Stomach (tissue), 19 donors: ENCODE measurements around the gene COPS4. TPM values are rescaled to one million over a fixed set of nuclear protein-coding genes. Genes with fewer than 3 reads are reported as not detected.
A peak's percentile ranks its signal among the peaks of the same experiment; 100 is the strongest.
"Not testable (repeated sequence)": the region's sequence is repeated elsewhere in the genome, so short reads cannot be mapped to it uniquely, and the experiment has no call there.

Experiments used
- DNase-seq, 2 donors: peaks; one replicate each; pipeline versions ENCODE4 v3.0.0 to v3.0.0-alpha.2; 2013 to 2019
- H3K27ac ChIP-seq, 5 donors: fragments of 200-600 bp in 4 of 5; sonication (generic) in 4 of 5; one replicate each; pipeline ENCODE4 v1.5.1; 2013 to 2019; ENCODE audit warnings: mild to moderate bottlenecking in 1 of 5, moderate library complexity in 1 of 5
- H3K27me3 ChIP-seq, 3 donors: fragments of 200-600 bp; sonication (generic); one replicate each; pipeline ENCODE4 v1.5.1; 2017 to 2019; ENCODE audit warnings: mixed run types in 1 of 3
- H3K36me3 ChIP-seq, 4 donors: fragments of 200-600 bp; sonication (generic); 1 replicate in 3 of 4; 2 replicates in 1 of 4; pipeline ENCODE4 v1.5.1; 2016 to 2019
- H3K4me1 ChIP-seq, 4 donors: fragments of 200-600 bp; sonication (generic); one replicate each; pipeline ENCODE4 v1.5.1; 2016 to 2019
- H3K4me3 ChIP-seq, 4 donors: fragments of 200-600 bp; sonication (generic) in 3 of 4; one replicate each; pipeline ENCODE4 v1.5.1; 2016 to 2019; ENCODE audit warnings: mild to moderate bottlenecking in 1 of 4
- H3K9me3 ChIP-seq, 4 donors: fragments of 200-600 bp; sonication (generic); one replicate each; pipeline ENCODE4 v1.5.1; 2016 to 2019
- EP300 ChIP-seq: sonication (generic); formaldehyde crosslinking; IDR thresholded peaks from one replicate; pipeline ENCODE4 v1.6.1; 2017; ENCODE audit warnings: antibody characterized with exemption
- POLR2AphosphoS5 ChIP-seq, 3 donors: sonication (generic); formaldehyde crosslinking; IDR thresholded peaks; one replicate each; pipeline ENCODE4 v1.6.1; 2016; ENCODE audit warnings: antibody characterized with exemption in 3 of 3
- WGBS, 5 donors: extraction: QIAGEN DNeasy Blood & Tissue Kit in 3 of 5; methylation state at CpG; one replicate each; pipeline versions ENCODE4 v1.1.5 to v1.1.7; 2013 to 2018; 5-methylcytosine and 5-hydroxymethylcytosine counted together
- intact Hi-C: fragments of 100-400 bp; cut with DNase I; formaldehyde crosslinking; loops from one replicate; pipeline ENCODE4 v1.15.1; 2023; ENCODE audit warnings: low total_unique reads
- long read RNA-seq, 10 donors: transcript quantifications; one replicate each; lab custom pipeline, GENCODE V29; 2026
- polyA plus RNA-seq, 3 donors: library from polyadenylated mRNA; stranded (reverse); fragments of 200-250 nt; gene quantifications; one replicate each; pipeline ENCODE4 v1.2.3, GENCODE V29; 2013
- total RNA-seq, 5 donors: library from RNA; depleted of rRNA; stranded (reverse); fragments of >200 nt; gene quantifications; one replicate each; pipeline versions ENCODE4 v1.1.0 to v1.2.3, GENCODE V29; 2014 to 2016
- TF ChIP-seq, protein P1 (sequence below), 7 experiments: fragments of 450-650 bp in 4 of 7; fragments of 200-600 bp in 3 of 7; sonication (generic) in 3 of 7; IDR thresholded peaks; one replicate each; pipeline ENCODE4 v1.5.1; 2016 to 2019; ENCODE audit warnings: antibody characterized with exemption in 7 of 7, control low read depth in 2 of 7, mild to moderate bottlenecking in 1 of 7
- donor health status: healthy with polysubstance abuse.
- donor health status: Bipolar disorder and iron deficiency.
- donor health status: healthy.

The COPS4 gene
- 100 to 1,000 TPM in 2 of 5 donors, 10 to 100 TPM in 2, 1 to 10 TPM in 1; 1.7 to 302 (median 50.4) TPM for total RNA-seq
- 10 to 100 TPM; 19.5 to 34.1 (median 22.8) TPM for polyA plus RNA-seq
- long read RNA-seq, donor 1, partial matches to known transcripts: 0 of 6 reads
- long read RNA-seq, donor 1, other reads (novel, unspliced or antisense): 0 of 6 reads
- long read RNA-seq, donor 2, transcript COPS4-201 (10 exons, 1,744 nt): major isoform, 17 of 133 reads
- long read RNA-seq, donor 2, partial matches to known transcripts: 115 of 133 reads
- long read RNA-seq, donor 2, other reads (novel, unspliced or antisense): 0 of 133 reads
- long read RNA-seq, donor 3, transcript COPS4-201 (10 exons, 1,744 nt): major isoform, 11 of 11 reads
- long read RNA-seq, donor 3, partial matches to known transcripts: 0 of 11 reads
- long read RNA-seq, donor 3, other reads (novel, unspliced or antisense): 0 of 11 reads
- long read RNA-seq, donor 4, partial matches to known transcripts: 0 of 1 reads
- long read RNA-seq, donor 4, other reads (novel, unspliced or antisense): 0 of 1 reads
- long read RNA-seq, donor 5, transcript COPS4-201 (10 exons, 1,744 nt): major isoform, 22 of 22 reads
- long read RNA-seq, donor 5, partial matches to known transcripts: 0 of 22 reads
- long read RNA-seq, donor 5, other reads (novel, unspliced or antisense): 0 of 22 reads
- long read RNA-seq, donor 6: 0 reads
- long read RNA-seq, donor 7, transcript COPS4-201 (10 exons, 1,744 nt): major isoform, 22 of 29 reads
- long read RNA-seq, donor 7, partial matches to known transcripts: 5 of 29 reads
- long read RNA-seq, donor 7, other reads (novel, unspliced or antisense): 0 of 29 reads
- long read RNA-seq, donor 8, transcript COPS4-201 (10 exons, 1,744 nt): major isoform, 12 of 15 reads
- long read RNA-seq, donor 8, partial matches to known transcripts: 0 of 15 reads
- long read RNA-seq, donor 8, other reads (novel, unspliced or antisense): 0 of 15 reads
- long read RNA-seq, donor 9, transcript COPS4-201 (10 exons, 1,744 nt): major isoform, 20 of 133 reads
- long read RNA-seq, donor 9, partial matches to known transcripts: 38 of 133 reads
- long read RNA-seq, donor 9, other reads (novel, unspliced or antisense): 75 of 133 reads
- long read RNA-seq, donor 10, transcript COPS4-201 (10 exons, 1,744 nt): major isoform, 8 of 9 reads
- long read RNA-seq, donor 10, partial matches to known transcripts: 0 of 9 reads
- long read RNA-seq, donor 10, other reads (novel, unspliced or antisense): 0 of 9 reads

DNA sequence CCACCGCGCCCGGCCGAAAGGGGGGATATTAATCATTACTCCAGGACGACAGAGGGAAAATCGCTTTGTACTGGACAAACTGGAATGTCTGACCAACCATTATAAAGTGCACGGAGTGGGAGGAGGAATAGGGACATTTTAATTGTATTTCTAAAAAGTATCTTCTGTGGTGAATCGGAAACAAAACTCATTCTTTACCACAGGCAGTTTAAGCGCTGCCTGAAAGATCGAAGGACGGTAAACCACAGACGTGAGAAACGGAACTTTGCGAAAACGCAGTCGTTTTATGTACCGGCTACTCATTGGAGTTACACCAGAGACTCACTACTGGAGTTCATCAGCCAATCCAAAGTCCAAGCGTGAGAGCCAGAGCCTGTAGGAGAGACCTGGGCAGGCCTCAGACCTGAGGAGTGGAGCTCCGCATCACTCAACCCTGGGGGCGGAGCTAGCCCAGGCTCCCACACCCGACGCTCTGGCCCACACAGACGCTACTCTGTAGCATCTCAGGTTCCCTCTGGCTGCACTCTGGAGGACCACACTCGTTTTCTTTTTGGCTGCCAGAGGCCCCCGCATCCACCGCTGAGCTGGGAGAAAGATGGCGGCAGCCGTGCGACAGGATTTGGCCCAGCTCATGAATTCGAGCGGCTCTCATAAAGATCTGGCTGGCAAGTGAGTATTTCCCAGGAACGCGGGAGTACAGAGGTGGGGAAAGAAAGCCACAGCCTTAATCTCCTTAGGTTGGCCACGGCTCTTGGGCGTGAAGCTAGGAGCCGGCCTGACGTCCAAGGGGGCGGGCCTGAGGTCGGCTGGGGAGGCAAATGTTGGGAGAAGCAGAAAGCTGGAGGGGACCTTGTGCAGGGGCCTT lies at the start of gene COPS4:
Gene COPS4 (plus strand): TSS at position 554 of the 865 bp plus-strand sequence. CDS start 42 bp downstream, at position 596.
- intact Hi-C loops: no loop called here
- H3K4me1 ChIP-seq: peaks cover 8 to 33% (median 21%) of the 10 kb centered on the region in 4 donors
- peak within 1 kb of the TSS; percentile 72 to 89 (median 84) for H3K4me3 ChIP-seq
- no peaks in the 10 kb centered on the region for H3K27me3 ChIP-seq
- H3K9me3 ChIP-seq: no peaks in the 10 kb centered on the region
- peak within 1 kb of the TSS; percentile 90 to 96 (median 92) for H3K27ac ChIP-seq
- DNase-seq: peak; percentile 96 to 100
- 0 to 1% (median 0%) methylated on average over 30 to 39 of the region's 39 CpGs for whole genome bisulfite sequencing, 5 donors
- TF ChIP-seq EP300 (no peak), POLR2AphosphoS5 (IDR thresholded peaks at IDR 0.05) (peak; percentile 63 to 91 (median 90))
- TF ChIP-seq, protein P1, sequence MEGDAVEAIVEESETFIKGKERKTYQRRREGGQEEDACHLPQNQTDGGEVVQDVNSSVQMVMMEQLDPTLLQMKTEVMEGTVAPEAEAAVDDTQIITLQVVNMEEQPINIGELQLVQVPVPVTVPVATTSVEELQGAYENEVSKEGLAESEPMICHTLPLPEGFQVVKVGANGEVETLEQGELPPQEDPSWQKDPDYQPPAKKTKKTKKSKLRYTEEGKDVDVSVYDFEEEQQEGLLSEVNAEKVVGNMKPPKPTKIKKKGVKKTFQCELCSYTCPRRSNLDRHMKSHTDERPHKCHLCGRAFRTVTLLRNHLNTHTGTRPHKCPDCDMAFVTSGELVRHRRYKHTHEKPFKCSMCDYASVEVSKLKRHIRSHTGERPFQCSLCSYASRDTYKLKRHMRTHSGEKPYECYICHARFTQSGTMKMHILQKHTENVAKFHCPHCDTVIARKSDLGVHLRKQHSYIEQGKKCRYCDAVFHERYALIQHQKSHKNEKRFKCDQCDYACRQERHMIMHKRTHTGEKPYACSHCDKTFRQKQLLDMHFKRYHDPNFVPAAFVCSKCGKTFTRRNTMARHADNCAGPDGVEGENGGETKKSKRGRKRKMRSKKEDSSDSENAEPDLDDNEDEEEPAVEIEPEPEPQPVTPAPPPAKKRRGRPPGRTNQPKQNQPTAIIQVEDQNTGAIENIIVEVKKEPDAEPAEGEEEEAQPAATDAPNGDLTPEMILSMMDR (IDR thresholded peaks at IDR 0.05): peak in 5 of 7 experiments; percentile 31 to 61 (median 49)
- H3K36me3 ChIP-seq: no peaks in the 10 kb centered on the region

DNA sequence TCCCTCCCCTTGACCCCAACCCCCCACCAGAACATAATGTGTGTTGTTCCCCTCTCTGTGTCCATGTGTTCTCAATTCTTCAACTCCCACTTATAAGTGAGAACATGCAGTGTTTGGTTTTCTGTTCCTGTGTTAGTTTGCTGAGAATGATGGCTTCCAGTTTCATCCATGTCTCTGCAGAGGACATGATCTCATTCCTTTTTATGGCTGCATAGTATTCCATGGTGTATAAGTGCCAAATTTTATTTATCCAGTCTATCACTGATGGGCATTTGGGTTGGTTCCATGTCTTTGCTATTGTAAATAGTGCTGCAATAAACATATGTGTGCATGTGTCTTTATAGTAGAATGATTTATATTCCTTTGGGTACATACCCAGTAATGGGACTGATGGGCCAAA lies 47.5 kb upstream of the COPS4 start:
- H3K4me1 ChIP-seq: peaks cover 0 to 22% (median 12%) of the 10 kb centered on the region in 4 donors
- intact Hi-C loops, DNase-seq, H3K9me3 ChIP-seq, H3K27ac ChIP-seq, H3K27me3 ChIP-seq, H3K4me3 ChIP-seq: not testable (repeated sequence)
- peaks cover 0 to 17% (median 12%) of the 10 kb centered on the region in 4 donors for H3K36me3 ChIP-seq

DNA sequence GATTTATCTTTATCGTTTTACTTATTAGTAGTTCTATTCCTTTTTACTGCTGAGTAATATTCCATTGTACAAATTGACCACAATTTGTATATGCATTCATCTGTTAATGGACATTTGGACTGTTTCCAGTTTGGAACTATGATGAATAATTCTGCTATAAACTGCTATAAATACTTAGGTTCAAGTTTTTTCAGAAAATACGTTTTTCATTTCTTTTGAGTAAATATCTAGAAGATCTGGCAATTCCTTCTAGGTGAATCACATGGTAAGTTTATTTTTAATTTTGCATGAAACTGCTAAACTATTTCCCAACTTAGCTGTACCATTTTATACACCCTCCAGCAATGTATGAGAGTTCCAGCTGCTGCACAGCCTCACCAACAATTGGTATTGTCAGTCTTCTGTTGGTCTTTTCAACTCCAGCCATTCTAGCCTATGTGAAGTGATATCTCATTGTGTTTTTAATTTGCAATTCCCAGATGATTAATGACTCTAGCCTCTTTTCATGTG lies 46.6 kb upstream of the COPS4 start:
- H3K27me3 ChIP-seq: no peaks in the 10 kb centered on the region
- no peak overlapping the region for H3K4me3 ChIP-seq
- peaks cover 0 to 13% (median 12%) of the 10 kb centered on the region in 4 donors for H3K36me3 ChIP-seq
- TF ChIP-seq, protein P1 (IDR thresholded peaks at IDR 0.05): no peak
- no peak overlapping the region for H3K27ac ChIP-seq
- intact Hi-C loops: no loop called here
- no peak for DNase-seq
- H3K9me3 ChIP-seq: no peaks in the 10 kb centered on the region
- H3K4me1 ChIP-seq: peaks cover 0 to 22% (median 12%) of the 10 kb centered on the region in 4 donors
- WGBS, 5 donors: 77 to 90% (median 88%) methylated on average over 2 of the region's 2 CpGs
